Measurements from ENCODE around the gene GPBP1L1. TPM values are rescaled to one million over a fixed set of nuclear protein-coding genes. Genes with fewer than 3 reads are reported as not detected.
"Not testable (repeated sequence)": the region's sequence is repeated elsewhere in the genome, so short reads cannot be mapped to it uniquely, and the experiment has no call there.

GPBP1L1 gene
- total RNA-seq, 1 donor from 2014 or later = 100 TPM

- Mint-ChIP-seq H3K36me3 (ENCODE audit: low read depth) (peaks cover 46% of the 10 kb centered on the region), H3K27ac (no peak overlapping the region), H3K4me1 (ENCODE audit: low read depth) (peaks cover 4% of the 10 kb centered on the region)
These were observed 8.5 kb upstream of the GPBP1L1 start for GRCh38 chr1:45694823-45695222.

GRCh38 chr1:45693811-45694210 lies 7.5 kb upstream of the GPBP1L1 start:
- H3K9me3 Mint-ChIP-seq; intact Hi-C loops (cut with micrococcal nuclease); DNase-seq (ENCODE audit: low spot score); H3K27ac Mint-ChIP-seq; H3K4me1 Mint-ChIP-seq (ENCODE audit: low read depth); H3K27me3 Mint-ChIP-seq (ENCODE audit: low read depth); H3K4me3 Mint-ChIP-seq (ENCODE audit: low read depth): not testable (repeated sequence)
- peaks cover 49% of the 10 kb centered on the region for H3K36me3 Mint-ChIP-seq (ENCODE audit: low read depth)

More at GRCh38 chr1:45694823-45695222, 8.5 kb upstream of the GPBP1L1 start:
- intact Hi-C loops (cut with micrococcal nuclease) = no loop called here
- no peaks in the 10 kb centered on the region for H3K27me3 Mint-ChIP-seq (ENCODE audit: low read depth)
- H3K4me3 Mint-ChIP-seq (ENCODE audit: low read depth) = no peak overlapping the region
- no peaks in the 10 kb centered on the region for H3K9me3 Mint-ChIP-seq
- no peak for DNase-seq (ENCODE audit: low spot score)

GRCh38 chr1:45687754-45688740 lies 1.7 kb upstream of the GPBP1L1 start, which contains the start of gene TMEM69:
Gene TMEM69 (plus strand): TSS chr1:45688181. CDS start chr1:45691069, 2,888 bp downstream.
- Mint-ChIP-seq H3K27me3 (ENCODE audit: low read depth) (no peaks in the 10 kb centered on the region), H3K4me3 (ENCODE audit: low read depth) (peak within 1 kb of the TSS; percentile 98), H3K27ac (peak within 1 kb of the TSS; percentile 100), H3K9me3 (no peaks in the 10 kb centered on the region), H3K36me3 (ENCODE audit: low read depth) (peaks cover 37% of the 10 kb centered on the region), H3K4me1 (ENCODE audit: low read depth) (peaks cover 21% of the 10 kb centered on the region)
- peak; percentile 80 for DNase-seq (ENCODE audit: low spot score)
- intact Hi-C loops (cut with micrococcal nuclease) = loop anchor here (1.0 to 10.0 kb wide), 7 partner anchors 33 to 883 kb away; partner anchors contain the start of genes BTBD19, DYNLT4, HECTD3 and IPP

GRCh38 chr1:45687014-45687753 lies 851 bp upstream of the GPBP1L1 start:
- intact Hi-C loops (cut with micrococcal nuclease) = loop anchor here (1.0 to 10.0 kb wide), 6 partner anchors 32 to 882 kb away; partner anchors contain the start of genes BTBD19, DYNLT4, HECTD3 and IPP
- DNase-seq (ENCODE audit: low spot score) = peak; percentile 98
- peak overlapping the region; percentile 100 for H3K27ac Mint-ChIP-seq
- peaks cover 30% of the 10 kb centered on the region for H3K36me3 Mint-ChIP-seq (ENCODE audit: low read depth)
- no peaks in the 10 kb centered on the region for H3K9me3 Mint-ChIP-seq
- peak overlapping the region; percentile 98 for H3K4me3 Mint-ChIP-seq (ENCODE audit: low read depth)
- peaks cover 21% of the 10 kb centered on the region for H3K4me1 Mint-ChIP-seq (ENCODE audit: low read depth)
- no peaks in the 10 kb centered on the region for H3K27me3 Mint-ChIP-seq (ENCODE audit: low read depth)

GRCh38 chr1:45686015-45686287 lies 382 bp downstream of the GPBP1L1 start:
- intact Hi-C loops (cut with micrococcal nuclease) = loop anchor here (1.0 to 10.0 kb wide), 5 partner anchors 31 to 881 kb away; partner anchors contain the start of genes BTBD19, DYNLT4, HECTD3 and MAST2
- Mint-ChIP-seq H3K27me3 (ENCODE audit: low read depth) (no peaks in the 10 kb centered on the region), H3K36me3 (ENCODE audit: low read depth) (peaks cover 25% of the 10 kb centered on the region)

GRCh38 chr1:45685308-45686014 lies 872 bp downstream of the GPBP1L1 start:
- Mint-ChIP-seq H3K27ac (peak overlapping the region; percentile 100), H3K9me3 (no peaks in the 10 kb centered on the region), H3K4me1 (ENCODE audit: low read depth) (peaks cover 27% of the 10 kb centered on the region), H3K27me3 (ENCODE audit: low read depth) (no peaks in the 10 kb centered on the region), H3K4me3 (ENCODE audit: low read depth) (peak overlapping the region; percentile 98), H3K36me3 (ENCODE audit: low read depth) (peaks cover 22% of the 10 kb centered on the region)
- no peak for DNase-seq (ENCODE audit: low spot score)
- intact Hi-C loops (cut with micrococcal nuclease) = loop anchor here (1.0 to 10.0 kb wide), 5 partner anchors 31 to 881 kb away; partner anchors contain the start of genes BTBD19, DYNLT4, HECTD3 and MAST2

More at GRCh38 chr1:45686015-45686287, 382 bp downstream of the GPBP1L1 start:
- Mint-ChIP-seq H3K4me3 (ENCODE audit: low read depth) (peak overlapping the region; percentile 98), H3K27ac (peak overlapping the region; percentile 100), H3K9me3 (no peaks in the 10 kb centered on the region), H3K4me1 (ENCODE audit: low read depth) (peaks cover 25% of the 10 kb centered on the region)
- DNase-seq (ENCODE audit: low spot score) = no peak

- H3K27ac Mint-ChIP-seq = peak overlapping the region; percentile 8
- H3K36me3 Mint-ChIP-seq (ENCODE audit: low read depth) = peaks cover 13% of the 10 kb centered on the region
- peak overlapping the region; percentile 98 for H3K4me3 Mint-ChIP-seq (ENCODE audit: low read depth)
These were observed 1.9 kb downstream of the GPBP1L1 start for GRCh38 chr1:45684402-45684801.

GRCh38 chr1:45682942-45683341 lies 3.4 kb downstream of the GPBP1L1 start:
- Mint-ChIP-seq H3K27me3 (ENCODE audit: low read depth) (no peaks in the 10 kb centered on the region), H3K9me3 (no peaks in the 10 kb centered on the region), H3K4me3 (ENCODE audit: low read depth) (no peak overlapping the region), H3K36me3 (ENCODE audit: low read depth) (peaks cover 9% of the 10 kb centered on the region), H3K27ac (no peak overlapping the region), H3K4me1 (ENCODE audit: low read depth) (peaks cover 36% of the 10 kb centered on the region)
- DNase-seq (ENCODE audit: low spot score) = no peak
- intact Hi-C loops (cut with micrococcal nuclease) = loop anchor here (10.0 kb wide), 1 partner anchor 878 kb away; the partner anchor contains the start of genes BTBD19, DYNLT4 and PLK3

More at GRCh38 chr1:45684402-45684801, 1.9 kb downstream of the GPBP1L1 start:
- intact Hi-C loops (cut with micrococcal nuclease) = loop anchor here (10.0 kb wide), 1 partner anchor 880 kb away; the partner anchor contains the start of genes BTBD19, DYNLT4 and PLK3
- no peak for DNase-seq (ENCODE audit: low spot score)
- no peaks in the 10 kb centered on the region for H3K27me3 Mint-ChIP-seq (ENCODE audit: low read depth)
- H3K9me3 Mint-ChIP-seq = no peaks in the 10 kb centered on the region
- H3K4me1 Mint-ChIP-seq (ENCODE audit: low read depth) = peaks cover 27% of the 10 kb centered on the region

- no peak for DNase-seq (ENCODE audit: low spot score)
- Mint-ChIP-seq H3K4me3 (ENCODE audit: low read depth) (no peak overlapping the region), H3K4me1 (ENCODE audit: low read depth) (peaks cover 24% of the 10 kb centered on the region), H3K27me3 (ENCODE audit: low read depth) (no peaks in the 10 kb centered on the region), H3K36me3 (ENCODE audit: low read depth) (peaks cover 9% of the 10 kb centered on the region), H3K9me3 (no peaks in the 10 kb centered on the region), H3K27ac (no peak overlapping the region)
- intact Hi-C loops (cut with micrococcal nuclease) = no loop called here
These were observed 7.2 kb downstream of the GPBP1L1 start for GRCh38 chr1:45679123-45679522.

GRCh38 chr1:45678489-45678888 lies 7.8 kb downstream of the GPBP1L1 start:
- intact Hi-C loops (cut with micrococcal nuclease) = no loop called here
- H3K9me3 Mint-ChIP-seq = no peaks in the 10 kb centered on the region
- H3K27ac Mint-ChIP-seq = no peak overlapping the region
- H3K36me3 Mint-ChIP-seq (ENCODE audit: low read depth) = peaks cover 9% of the 10 kb centered on the region
- H3K4me1 Mint-ChIP-seq (ENCODE audit: low read depth) = peaks cover 24% of the 10 kb centered on the region
- H3K27me3 Mint-ChIP-seq (ENCODE audit: low read depth) = no peaks in the 10 kb centered on the region
- no peak for DNase-seq (ENCODE audit: low spot score)
- H3K4me3 Mint-ChIP-seq (ENCODE audit: low read depth) = no peak overlapping the region

- intact Hi-C loops (cut with micrococcal nuclease) = no loop called here
- no peak for DNase-seq (ENCODE audit: low spot score)
- Mint-ChIP-seq H3K27me3 (ENCODE audit: low read depth) (no peaks in the 10 kb centered on the region), H3K4me3 (ENCODE audit: low read depth) (no peak overlapping the region), H3K36me3 (ENCODE audit: low read depth) (peaks cover 15% of the 10 kb centered on the region), H3K9me3 (no peaks in the 10 kb centered on the region), H3K4me1 (ENCODE audit: low read depth) (peaks cover 25% of the 10 kb centered on the region), H3K27ac (no peak overlapping the region)
These were observed 8.5 kb downstream of the GPBP1L1 start for GRCh38 chr1:45677751-45678245.

- H3K4me3 Mint-ChIP-seq (ENCODE audit: low read depth); H3K9me3 Mint-ChIP-seq; intact Hi-C loops (cut with micrococcal nuclease); H3K27ac Mint-ChIP-seq; DNase-seq (ENCODE audit: low spot score); H3K27me3 Mint-ChIP-seq (ENCODE audit: low read depth): not testable (repeated sequence)
- H3K4me1 Mint-ChIP-seq (ENCODE audit: low read depth) = peaks cover 29% of the 10 kb centered on the region
- peaks cover 20% of the 10 kb centered on the region for H3K36me3 Mint-ChIP-seq (ENCODE audit: low read depth)
These were observed 9.8 kb downstream of the GPBP1L1 start for GRCh38 chr1:45676553-45676952.

All from activated T-helper 2 cell treated with anti-CD3 and anti-CD28 coated beads, Interferon-gamma antibody, Interleukin-2, Interleukin-4, amounts not matched to agents 10 μg/mL and 5 μg/mL and 100 μg/mL, durations not matched to agents 14 hours and 24 hours and 36 hours (primary cell).